Keratinocyte (primary cell): ENCODE measurements around the gene ZNF282.
"Not testable (repeated sequence)": the region's sequence is repeated elsewhere in the genome, so short reads cannot be mapped to it uniquely, and the experiment has no call there.

Source experiments
- EZH2 ChIP-seq: IDR thresholded peaks from one replicate; pipeline ENCODE4 v1.6.1; 2012; ENCODE audit warnings: inconsistent platforms, mild to moderate bottlenecking, low read length, moderate library complexity
- TF ChIP-seq, protein P1 (sequence below), 3 experiments: IDR thresholded peaks in 1 of 3; conservative IDR thresholded peaks in 1 of 3; optimal IDR thresholded peaks in 1 of 3; 2 replicates in 2 of 3; 3 replicates in 1 of 3; pipeline versions ENCODE3 to v1.5.1; 2011; ENCODE audit warnings: low read length in 3 of 3, mild to moderate bottlenecking in 3 of 3, moderate library complexity in 2 of 3, control low read depth in 1 of 3, inconsistent platforms in 1 of 3; ENCODE audit not compliant: insufficient read depth in 2 of 3; ENCODE audit errors: extremely low read depth in 1 of 3

DNA sequence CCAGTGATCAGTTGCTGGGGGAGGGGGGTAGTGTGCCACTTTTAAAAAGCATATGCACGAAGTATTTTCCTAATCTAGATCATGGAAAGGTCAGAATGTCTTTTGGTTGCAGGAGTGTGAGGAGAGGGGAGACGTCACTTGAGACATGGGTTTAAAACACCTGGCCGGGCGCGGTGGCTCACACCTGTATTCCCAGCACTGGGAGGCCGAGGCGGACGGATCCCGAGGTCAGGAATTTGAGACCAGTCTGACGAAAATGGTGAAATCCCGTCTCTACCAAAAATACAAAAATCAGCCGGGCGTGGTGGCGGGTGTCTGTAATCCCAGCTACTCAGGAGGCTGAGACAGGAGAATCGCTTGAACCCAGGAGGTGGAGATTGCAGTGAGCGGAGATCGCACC is 31.0 kb downstream of the ZNF282 start:
- TF ChIP-seq, protein P1, sequence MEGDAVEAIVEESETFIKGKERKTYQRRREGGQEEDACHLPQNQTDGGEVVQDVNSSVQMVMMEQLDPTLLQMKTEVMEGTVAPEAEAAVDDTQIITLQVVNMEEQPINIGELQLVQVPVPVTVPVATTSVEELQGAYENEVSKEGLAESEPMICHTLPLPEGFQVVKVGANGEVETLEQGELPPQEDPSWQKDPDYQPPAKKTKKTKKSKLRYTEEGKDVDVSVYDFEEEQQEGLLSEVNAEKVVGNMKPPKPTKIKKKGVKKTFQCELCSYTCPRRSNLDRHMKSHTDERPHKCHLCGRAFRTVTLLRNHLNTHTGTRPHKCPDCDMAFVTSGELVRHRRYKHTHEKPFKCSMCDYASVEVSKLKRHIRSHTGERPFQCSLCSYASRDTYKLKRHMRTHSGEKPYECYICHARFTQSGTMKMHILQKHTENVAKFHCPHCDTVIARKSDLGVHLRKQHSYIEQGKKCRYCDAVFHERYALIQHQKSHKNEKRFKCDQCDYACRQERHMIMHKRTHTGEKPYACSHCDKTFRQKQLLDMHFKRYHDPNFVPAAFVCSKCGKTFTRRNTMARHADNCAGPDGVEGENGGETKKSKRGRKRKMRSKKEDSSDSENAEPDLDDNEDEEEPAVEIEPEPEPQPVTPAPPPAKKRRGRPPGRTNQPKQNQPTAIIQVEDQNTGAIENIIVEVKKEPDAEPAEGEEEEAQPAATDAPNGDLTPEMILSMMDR (optimal IDR thresholded peaks at IDR 0.05 in 1 of 3, IDR thresholded peaks at IDR 0.05 in 1 of 3, conservative IDR thresholded peaks at IDR 0.05 in 1 of 3; ENCODE audit: extremely low read depth in 1 of 3, insufficient read depth in 2 of 3, low read length in 3 of 3): not testable (repeated sequence)
- not testable (repeated sequence) for TF ChIP-seq EZH2
